Hepatic stellate cell (primary cell): ENCODE data around the gene SPR.

Source experiments
- DNase-seq: peaks from one replicate; pipeline ENCODE4 v3.0.0; 2011; ENCODE audit warnings: low spot score

Gene SPR

DNA sequence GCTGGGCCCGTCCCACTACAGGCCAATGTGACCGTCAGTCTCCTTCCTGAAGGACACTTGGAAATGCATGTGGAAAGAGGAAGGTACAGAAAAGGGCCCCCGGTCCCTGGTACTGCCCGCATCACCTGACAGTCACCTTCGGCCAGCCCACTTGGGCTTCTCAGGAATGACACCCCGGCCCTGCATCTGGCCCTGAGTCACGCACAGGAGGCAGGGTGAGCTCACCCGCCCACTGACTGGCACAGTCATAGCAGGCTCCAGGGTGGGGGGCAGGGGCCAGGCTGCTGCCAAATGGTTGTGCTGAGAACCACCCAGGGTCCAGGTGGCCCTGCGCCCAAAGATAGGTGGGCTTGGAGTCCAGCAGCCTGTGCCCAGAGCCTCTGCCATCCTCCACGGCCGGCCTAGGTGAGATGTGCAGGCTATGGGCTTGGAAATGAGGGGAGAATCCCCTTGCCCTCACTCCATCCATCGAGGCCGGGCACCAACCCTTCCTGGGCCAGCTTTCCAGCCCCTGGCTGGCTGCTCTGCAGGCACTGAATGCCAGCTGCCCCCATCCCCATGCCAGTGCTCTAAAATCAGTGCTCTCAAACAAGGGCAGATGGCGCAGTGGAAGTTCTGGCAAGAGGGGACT, 44.2 kb downstream of the SPR start:
- DNase-seq = peak; percentile 55

DNA sequence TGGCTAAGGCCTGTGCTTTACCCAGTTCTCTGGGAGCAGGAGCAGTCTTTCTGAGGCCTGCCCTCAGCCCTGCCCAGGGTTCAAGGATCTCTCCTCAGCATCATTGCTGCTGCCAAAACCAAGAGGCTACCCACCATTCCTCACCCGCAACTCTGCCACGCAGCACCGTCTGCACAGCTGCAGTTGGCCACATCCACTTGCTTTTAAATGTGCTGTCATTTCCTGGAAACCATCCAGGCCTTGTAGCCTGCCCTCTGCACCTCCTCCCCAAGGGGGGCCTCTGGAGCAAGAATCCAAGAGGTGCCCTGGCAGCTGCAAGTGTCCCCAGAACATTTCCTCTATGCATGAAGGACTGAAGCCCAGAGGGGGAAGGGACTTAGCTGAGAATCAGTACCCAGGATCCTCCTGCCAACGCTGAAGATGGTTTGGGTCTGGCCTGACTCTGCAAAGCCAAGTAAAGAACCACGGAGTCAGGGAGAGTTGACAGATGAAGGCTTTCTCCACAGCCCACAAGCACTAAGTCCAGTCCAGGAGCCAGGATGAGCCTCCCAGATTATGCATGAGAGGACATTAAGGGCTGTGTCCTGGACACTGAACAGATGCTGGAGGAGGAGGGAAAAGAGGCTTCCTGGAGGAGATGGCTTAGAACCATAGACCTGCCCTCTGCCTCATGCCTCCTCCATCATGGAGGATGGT, 45.0 kb downstream of the SPR start:
- DNase-seq = no peak

DNA sequence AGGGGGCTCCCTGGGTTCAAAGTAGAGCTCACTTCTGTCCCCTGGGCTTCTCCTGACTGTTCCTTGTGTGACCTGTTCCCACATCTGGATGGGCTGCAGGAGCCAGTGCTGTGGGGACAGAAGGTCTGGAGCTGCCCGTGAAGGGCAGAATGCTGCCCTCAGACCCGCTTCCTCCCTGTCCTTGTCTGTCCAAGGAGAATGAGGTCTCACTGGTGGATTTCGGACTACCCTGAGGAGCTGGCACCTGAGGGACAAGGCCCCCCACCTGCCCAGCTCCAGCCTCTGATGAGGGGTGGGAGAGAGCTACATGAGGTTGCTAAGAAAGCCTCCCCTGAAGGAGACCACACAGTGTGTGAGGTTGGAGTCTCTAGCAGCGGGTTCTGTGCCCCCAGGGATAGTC, 45.6 kb downstream of the SPR start:
- DNase-seq = no peak

DNA sequence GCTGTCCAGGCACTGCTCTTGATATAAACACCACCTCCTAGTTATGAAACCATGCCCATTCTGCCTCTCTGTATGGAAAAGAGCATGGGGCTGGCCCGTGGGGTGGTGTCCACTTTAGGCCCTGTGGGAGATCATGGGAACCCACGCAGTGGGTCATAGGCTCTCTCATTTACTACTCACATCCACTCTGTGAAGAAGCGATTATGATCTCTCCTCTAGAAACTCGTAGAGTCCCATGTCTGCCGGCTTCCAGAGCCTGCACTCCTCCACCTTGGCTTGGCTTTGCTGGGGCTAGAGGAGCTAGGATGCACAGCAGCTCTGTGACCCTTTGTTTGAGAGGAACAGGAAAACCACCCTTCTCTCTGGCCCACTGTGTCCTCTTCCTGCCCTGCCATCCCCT, 46.0 kb downstream of the SPR start:
- DNase-seq = no peak

DNA sequence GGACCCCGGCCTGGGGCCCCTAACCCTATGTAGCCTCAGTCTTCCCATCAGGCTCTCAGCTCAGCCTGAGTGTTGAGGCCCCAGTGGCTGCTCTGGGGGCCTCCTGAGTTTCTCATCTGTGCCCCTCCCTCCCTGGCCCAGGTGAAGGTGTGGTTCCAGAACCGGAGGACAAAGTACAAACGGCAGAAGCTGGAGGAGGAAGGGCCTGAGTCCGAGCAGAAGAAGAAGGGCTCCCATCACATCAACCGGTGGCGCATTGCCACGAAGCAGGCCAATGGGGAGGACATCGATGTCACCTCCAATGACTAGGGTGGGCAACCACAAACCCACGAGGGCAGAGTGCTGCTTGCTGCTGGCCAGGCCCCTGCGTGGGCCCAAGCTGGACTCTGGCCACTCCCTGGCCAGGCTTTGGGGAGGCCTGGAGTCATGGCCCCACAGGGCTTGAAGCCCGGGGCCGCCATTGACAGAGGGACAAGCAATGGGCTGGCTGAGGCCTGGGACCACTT, 46.5 kb downstream of the SPR start:
- DNase-seq = no peak

DNA sequence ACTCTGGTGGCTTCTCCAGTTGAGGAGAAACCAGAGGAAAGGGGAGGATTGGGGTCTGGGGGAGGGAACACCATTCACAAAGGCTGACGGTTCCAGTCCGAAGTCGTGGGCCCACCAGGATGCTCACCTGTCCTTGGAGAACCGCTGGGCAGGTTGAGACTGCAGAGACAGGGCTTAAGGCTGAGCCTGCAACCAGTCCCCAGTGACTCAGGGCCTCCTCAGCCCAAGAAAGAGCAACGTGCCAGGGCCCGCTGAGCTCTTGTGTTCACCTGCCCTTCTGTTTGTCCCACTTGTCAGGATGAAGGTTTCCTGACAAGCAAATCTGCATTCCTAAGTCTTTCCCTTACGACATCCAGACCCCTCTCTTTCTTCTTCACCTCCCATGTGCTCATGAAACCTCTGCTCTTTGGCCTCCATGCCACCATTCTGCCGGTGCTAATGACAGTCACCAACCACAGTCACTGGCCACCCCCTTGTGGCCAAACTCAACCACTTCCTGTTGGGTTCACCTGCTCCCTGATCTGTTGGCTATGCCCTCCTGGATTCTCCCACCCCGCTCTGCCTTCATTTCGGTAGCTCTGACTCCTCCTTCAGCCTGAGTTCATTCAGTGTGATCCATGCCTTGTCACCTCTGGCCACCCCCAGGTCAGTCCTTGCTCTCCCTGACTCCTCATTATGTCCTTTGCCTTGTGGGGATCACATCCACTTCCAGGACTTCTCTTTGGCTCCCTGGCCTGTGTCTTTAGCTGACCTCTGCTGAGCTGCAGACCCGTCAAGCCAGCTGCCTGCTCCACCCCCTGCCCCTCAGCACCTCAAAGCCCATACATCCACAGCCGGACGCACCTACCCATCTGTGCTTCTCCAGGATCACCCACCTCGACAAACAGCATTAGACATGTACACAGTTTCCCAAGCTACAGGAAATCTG, 47.7 kb downstream of the SPR start:
- DNase-seq = no peak

DNA sequence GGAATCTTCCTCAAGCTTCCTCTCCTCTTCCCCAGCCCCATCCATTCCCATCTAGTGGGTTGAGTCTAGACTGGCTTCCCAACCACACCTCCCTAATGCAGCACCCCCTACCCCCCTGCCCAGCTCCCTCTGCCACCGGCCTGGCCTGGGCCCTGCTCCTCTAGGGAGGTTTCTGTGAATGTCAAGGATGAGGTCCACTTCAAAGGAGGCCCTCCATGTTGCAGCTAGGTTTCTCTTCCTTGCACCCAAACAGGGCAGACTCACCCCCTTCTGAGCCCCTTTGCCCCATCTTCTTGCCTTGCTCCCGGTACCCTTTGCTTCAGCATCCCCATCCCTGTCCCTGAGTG, 48.4 kb downstream of the SPR start:
- DNase-seq = no peak

DNA sequence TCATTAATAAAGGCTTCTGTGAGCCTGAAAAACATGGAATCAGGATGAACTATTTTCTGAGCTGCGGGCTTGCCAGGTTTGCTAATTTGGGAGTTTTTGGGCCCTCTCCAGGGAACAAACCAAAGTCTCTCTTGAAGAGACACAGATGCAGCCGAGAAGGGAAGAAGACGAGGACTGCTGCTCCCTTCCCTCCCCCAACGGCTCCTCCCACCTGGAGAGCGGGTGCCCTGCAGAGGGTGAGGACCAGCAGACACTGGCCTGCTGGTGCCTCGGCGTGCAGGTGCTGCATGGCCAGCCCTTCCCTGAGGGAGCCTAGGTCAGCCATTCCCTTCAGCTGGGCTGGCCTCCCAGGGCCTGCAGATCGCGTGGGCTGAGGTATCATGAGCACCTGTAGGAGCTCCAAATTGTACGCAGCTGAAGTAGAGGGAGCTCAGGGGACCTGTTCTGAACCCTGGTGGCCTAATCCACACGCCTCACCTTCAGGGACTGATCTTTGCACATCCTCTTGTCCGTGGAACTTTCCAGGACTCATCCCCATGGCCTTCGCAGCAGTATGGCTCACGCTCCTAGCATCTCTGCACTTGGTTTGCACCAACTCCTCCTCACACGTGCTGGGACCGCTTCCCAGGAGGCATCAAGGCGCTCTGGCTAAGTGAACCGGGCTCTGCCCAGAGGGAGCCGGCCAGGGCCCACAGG, 49.6 kb downstream of the SPR start:
- no peak for DNase-seq

DNA sequence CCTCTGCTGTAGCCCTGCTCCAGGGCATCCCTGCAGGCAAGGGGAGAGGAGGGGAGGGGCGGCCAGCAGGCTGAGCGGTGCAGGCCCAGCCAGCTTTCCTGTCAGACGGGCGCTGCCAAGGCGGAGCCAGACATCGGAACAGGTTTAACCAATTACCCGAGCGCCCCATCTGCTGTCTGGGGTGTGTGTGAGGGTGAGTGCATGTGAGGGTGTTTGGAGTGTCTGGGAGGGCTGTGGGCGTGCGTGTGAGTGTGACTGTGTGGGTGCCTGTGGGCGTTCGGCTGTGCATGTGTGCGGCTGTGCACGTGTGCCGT, 50.1 kb downstream of the SPR start:
- DNase-seq = no peak

DNA sequence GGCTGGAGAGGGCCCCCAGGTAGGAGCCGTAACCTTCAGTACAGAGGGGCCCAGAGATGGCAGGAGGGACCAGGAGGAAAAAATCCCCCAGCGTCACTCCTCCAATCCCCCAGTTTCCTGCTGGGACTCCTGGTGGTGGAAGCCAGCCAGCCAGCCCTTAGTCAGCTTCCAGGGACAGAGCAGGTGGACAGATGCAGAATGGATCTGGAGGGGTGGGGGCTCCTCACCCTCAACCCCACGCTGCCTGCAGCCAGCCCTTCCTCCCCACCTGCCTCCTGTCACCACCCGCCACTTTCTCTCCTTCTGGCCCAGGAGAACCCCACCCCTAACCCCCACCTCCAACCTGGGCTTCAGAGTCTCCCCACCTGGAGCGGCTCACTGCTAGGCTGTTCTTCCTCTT, 51.2 kb downstream of the SPR start:
- DNase-seq = no peak

DNA sequence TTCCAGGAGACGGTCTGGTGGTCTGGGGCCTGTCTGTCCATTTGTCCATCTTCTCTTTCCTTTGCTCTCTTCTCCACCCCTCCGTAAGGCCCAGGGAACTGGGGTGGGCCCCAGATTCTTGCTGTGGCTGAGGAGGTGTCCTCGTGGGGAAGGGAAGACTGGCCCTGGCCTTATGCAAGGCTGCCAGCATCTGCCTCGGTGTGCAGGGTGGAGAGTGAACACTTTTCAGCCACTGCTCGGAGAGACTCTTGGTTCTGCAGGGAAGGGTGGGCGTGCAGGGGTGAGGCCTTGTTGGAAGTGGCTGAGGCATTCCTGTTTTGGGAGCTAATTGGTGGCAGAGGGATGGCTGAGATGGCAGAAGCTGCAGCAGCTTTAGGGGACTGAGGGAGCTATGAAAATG, 53.2 kb downstream of the SPR start:
- peak; percentile 55 for DNase-seq

DNA sequence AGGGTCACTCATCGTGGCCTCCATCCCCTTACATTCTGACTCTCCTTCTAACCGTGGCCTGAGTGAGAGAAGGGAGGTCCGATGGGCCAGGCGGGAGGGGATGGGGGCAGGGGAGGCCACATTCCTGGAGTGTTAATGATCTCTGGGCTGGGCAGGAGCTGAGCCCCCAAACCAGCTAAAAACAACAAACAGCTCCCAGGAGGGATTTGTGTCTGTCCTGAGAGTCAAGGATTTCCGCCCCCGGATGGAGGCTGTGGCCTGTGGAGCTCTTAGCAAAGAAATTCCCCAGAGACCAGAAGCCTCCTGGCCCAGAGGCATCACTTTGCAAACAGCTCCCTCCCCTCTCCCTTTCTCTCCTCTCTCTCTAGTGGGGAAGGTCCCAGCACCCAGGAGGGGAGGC, 53.6 kb downstream of the SPR start:
- DNase-seq = peak; percentile 96
